Mammary epithelial cell (primary cell): ENCODE data around the gene C10orf71.

ENCODE experiments used
- EZH2 ChIP-seq: IDR thresholded peaks from 2 replicates; pipeline ENCODE4 v1.6.1; 2012; ENCODE audit warnings: low read length, inconsistent platforms, borderline replicate concordance
- TF ChIP-seq, protein P1 (sequence below), 2 donors: IDR thresholded peaks in 1 of 2; conservative IDR thresholded peaks in 1 of 2; 2 replicates each; pipeline ENCODE4 v1.5.1; 2011 to 2012; ENCODE audit warnings: inconsistent platforms in 2 of 2, low read length in 2 of 2, mild to moderate bottlenecking in 2 of 2, control low read depth in 1 of 2, low read depth in 1 of 2; ENCODE audit not compliant: insufficient read depth in 1 of 2; ENCODE audit errors: extremely low read depth in 1 of 2

DNA sequence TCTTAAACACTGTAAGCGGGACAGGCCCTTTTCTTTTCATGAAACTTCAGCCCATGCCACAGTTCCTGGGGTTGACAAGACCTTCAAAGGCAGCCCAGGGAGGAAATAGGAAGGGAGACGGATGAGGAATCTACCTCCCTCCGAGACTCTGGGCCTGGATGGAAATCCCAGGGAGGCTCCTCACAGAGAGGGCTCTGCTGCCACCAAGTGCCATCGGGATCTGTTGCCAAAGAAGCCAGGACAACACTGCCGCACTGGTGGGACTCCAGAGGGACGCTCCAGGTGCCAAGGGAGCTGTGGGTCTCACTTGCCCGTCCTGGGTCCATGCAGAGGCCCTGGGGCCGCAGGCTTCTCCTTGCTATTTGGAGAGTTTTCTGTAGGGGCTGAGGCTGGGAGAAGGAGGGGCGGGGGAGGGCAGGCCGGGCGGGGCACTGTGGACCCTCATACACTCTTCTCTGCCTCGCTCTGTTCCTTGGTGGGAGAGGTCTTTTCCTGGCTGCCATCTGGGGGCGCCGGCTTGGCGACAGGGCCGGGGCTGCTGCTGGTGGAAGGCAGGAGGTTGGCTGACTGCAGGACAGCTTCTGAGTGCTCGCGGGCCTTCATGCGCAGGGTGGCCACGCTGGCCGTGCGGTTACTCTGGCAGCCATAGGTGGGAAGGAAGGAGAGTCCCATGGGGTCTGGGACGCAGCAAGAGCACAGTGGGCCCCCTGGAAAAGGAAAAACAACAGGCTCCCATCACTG is 66.9 kb downstream of the C10orf71 start:
- TF ChIP-seq EZH2: no peak
- TF ChIP-seq, protein P1, sequence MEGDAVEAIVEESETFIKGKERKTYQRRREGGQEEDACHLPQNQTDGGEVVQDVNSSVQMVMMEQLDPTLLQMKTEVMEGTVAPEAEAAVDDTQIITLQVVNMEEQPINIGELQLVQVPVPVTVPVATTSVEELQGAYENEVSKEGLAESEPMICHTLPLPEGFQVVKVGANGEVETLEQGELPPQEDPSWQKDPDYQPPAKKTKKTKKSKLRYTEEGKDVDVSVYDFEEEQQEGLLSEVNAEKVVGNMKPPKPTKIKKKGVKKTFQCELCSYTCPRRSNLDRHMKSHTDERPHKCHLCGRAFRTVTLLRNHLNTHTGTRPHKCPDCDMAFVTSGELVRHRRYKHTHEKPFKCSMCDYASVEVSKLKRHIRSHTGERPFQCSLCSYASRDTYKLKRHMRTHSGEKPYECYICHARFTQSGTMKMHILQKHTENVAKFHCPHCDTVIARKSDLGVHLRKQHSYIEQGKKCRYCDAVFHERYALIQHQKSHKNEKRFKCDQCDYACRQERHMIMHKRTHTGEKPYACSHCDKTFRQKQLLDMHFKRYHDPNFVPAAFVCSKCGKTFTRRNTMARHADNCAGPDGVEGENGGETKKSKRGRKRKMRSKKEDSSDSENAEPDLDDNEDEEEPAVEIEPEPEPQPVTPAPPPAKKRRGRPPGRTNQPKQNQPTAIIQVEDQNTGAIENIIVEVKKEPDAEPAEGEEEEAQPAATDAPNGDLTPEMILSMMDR (conservative IDR thresholded peaks at IDR 0.05 in 1 of 2, IDR thresholded peaks at IDR 0.05 in 1 of 2; ENCODE audit: extremely low read depth in 1 of 2, insufficient read depth in 1 of 2, low read depth in 1 of 2, low read length in 2 of 2): no peak
